H1 (cell line): ENCODE measurements around the gene LMBR1. TPM values are rescaled to one million over a fixed set of nuclear protein-coding genes. Genes with fewer than 3 reads are reported as not detected.

Experiments
- CTCF ChIA-PET: fragments of 300-600 bp; sonication (Branson Sonifier 250); formaldehyde crosslinking; loops from one replicate; lab custom pipeline; 2021; ENCODE audit not compliant: partially characterized antibody; lab: Charles Lee
- POLR2A ChIA-PET: fragments of 300-600 bp; sonication (Branson Sonifier 250); formaldehyde crosslinking; loops from one replicate; lab custom pipeline; 2021; ENCODE audit warnings: inconsistent platforms; ENCODE audit not compliant: partially characterized antibody; lab: Charles Lee
- DNase-seq, 2 experiments: peaks; one replicate each; pipeline versions ENCODE4 v3.0.0 to v3.0.0-alpha.2; 2010 to 2022; ENCODE audit warnings: low spot score in 2 of 2, low read depth in 1 of 2, mixed read lengths in 1 of 2
- FAIRE-seq: peaks from 2 replicates; lab custom pipeline; 2011; peaks lifted over from hg19 to GRCh38; lab: Jason Lieb, UNC
- H2AFZ ChIP-seq: 2 replicates; pipeline ENCODE4 v1.8.1; 2012; ENCODE audit warnings: low read length, inconsistent platforms
- H2AK5ac ChIP-seq: 2 replicates; pipeline ENCODE4 v1.6.1; 2013; ENCODE audit warnings: low read depth, low read length
- H2BK120ac ChIP-seq: replicated peaks from 2 replicates; pipeline ENCODE3; 2013; ENCODE audit warnings: low read depth, low read length, inconsistent platforms
- H2BK12ac ChIP-seq: 2 replicates; pipeline ENCODE4 v1.6.1; 2013; ENCODE audit warnings: low read depth, low read length
- H2BK15ac ChIP-seq: 2 replicates; pipeline ENCODE4 v1.6.1; 2013; ENCODE audit warnings: low read length
- H2BK20ac ChIP-seq: 2 replicates; pipeline ENCODE4 v1.6.1; 2013; ENCODE audit warnings: low read length
- H2BK5ac ChIP-seq: 2 replicates; pipeline ENCODE4 v1.6.1; 2013; ENCODE audit warnings: low read depth, low read length
- H3K14ac ChIP-seq: 2 replicates; pipeline ENCODE4 v1.6.1; 2013; ENCODE audit warnings: inconsistent platforms; ENCODE audit not compliant: insufficient read length
- H3K18ac ChIP-seq: 2 replicates; pipeline ENCODE4 v1.6.1; 2013; ENCODE audit warnings: low read length; ENCODE audit errors: extremely low read depth
- H3K23ac ChIP-seq: 2 replicates; pipeline ENCODE4 v1.6.1; 2013; ENCODE audit warnings: inconsistent platforms; ENCODE audit not compliant: insufficient read length
- H3K23me2 ChIP-seq: 2 replicates; pipeline ENCODE4 v1.6.1; 2013; ENCODE audit warnings: low read depth, low read length
- H3K27ac ChIP-seq: 2 replicates; pipeline ENCODE4 v1.6.1; 2011; ENCODE audit warnings: low read depth, low read length, inconsistent platforms
- H3K27me3 ChIP-seq, 4 experiments: replicated peaks in 1 of 4; 1 replicate in 1 of 4; 2 replicates in 3 of 4; pipeline versions ENCODE4 v1.6.1 to v1.8.1; 2011 to 2013; ENCODE audit warnings: low read length in 3 of 4, mild to moderate bottlenecking in 3 of 4, inconsistent platforms in 2 of 4, mixed read lengths in 2 of 4, moderate library complexity in 1 of 4; ENCODE audit not compliant: control insufficient read depth in 3 of 4, insufficient read depth in 3 of 4; ENCODE audit errors: extremely low read depth in 1 of 4
- H3K36me3 ChIP-seq, 4 experiments: 2 replicates each; pipeline versions ENCODE4 v1.6.1 to v1.8.1; 2011 to 2013; ENCODE audit warnings: mild to moderate bottlenecking in 4 of 4, low read length in 3 of 4, moderate library complexity in 2 of 4, control low read depth in 1 of 4, inconsistent platforms in 1 of 4; ENCODE audit not compliant: insufficient read depth in 4 of 4, control insufficient read depth in 2 of 4
- H3K4ac ChIP-seq: replicated peaks from 2 replicates; pipeline ENCODE3; 2013; ENCODE audit warnings: low read length, low read depth, mixed read lengths, inconsistent platforms; ENCODE audit not compliant: insufficient read length
- H3K4me1 ChIP-seq, 4 experiments: replicated peaks in 1 of 4; 1 replicate in 1 of 4; 2 replicates in 3 of 4; pipeline versions ENCODE4 v1.6.1 to v1.8.1; 2011 to 2013; ENCODE audit warnings: low read length in 3 of 4, inconsistent platforms in 2 of 4, mixed read lengths in 1 of 4; ENCODE audit not compliant: insufficient read depth in 4 of 4, control insufficient read depth in 3 of 4
- H3K4me2 ChIP-seq, 2 experiments: 2 replicates each; pipeline versions ENCODE4 v1.6.1 to v1.8.1; 2011 to 2013; ENCODE audit warnings: low read depth in 2 of 2, low read length in 2 of 2, control low read depth in 1 of 2, inconsistent platforms in 1 of 2, mild to moderate bottlenecking in 1 of 2; ENCODE audit not compliant: insufficient read depth in 1 of 2
- H3K4me3 ChIP-seq, 4 experiments: fragments of 200-600, 300-600 bp in 1 of 4; sonication (generic), shearing (Covaris generic), sonication (Bioruptor Twin) in 1 of 4; 2 replicates each; pipeline versions ENCODE4 v1.5.1 to v1.8.1; 2011 to 2016; ENCODE audit warnings: low read length in 4 of 4, low read depth in 3 of 4, control low read depth in 2 of 4, inconsistent platforms in 2 of 4, mild to moderate bottlenecking in 2 of 4, mixed read lengths in 1 of 4, moderate library complexity in 1 of 4; ENCODE audit not compliant: insufficient read depth in 2 of 4; ENCODE audit errors: extremely low read depth in 1 of 4
- H3K56ac ChIP-seq: replicated peaks from 2 replicates; pipeline ENCODE3; 2013; ENCODE audit warnings: low read depth, mild to moderate bottlenecking, mixed read lengths, low read length, inconsistent platforms; ENCODE audit not compliant: insufficient read length
- H3K79me1 ChIP-seq: 2 replicates; pipeline ENCODE4 v1.6.1; 2013; ENCODE audit warnings: low read depth, low read length, control low read depth
- H3K79me2 ChIP-seq, 2 experiments: 2 replicates each; pipeline versions ENCODE4 v1.6.1 to v1.8.1; 2012 to 2013; ENCODE audit warnings: low read length in 2 of 2, mild to moderate bottlenecking in 2 of 2, inconsistent platforms in 1 of 2; ENCODE audit not compliant: insufficient read depth in 2 of 2, control insufficient read depth in 1 of 2
- H3K9ac ChIP-seq, 4 experiments: replicated peaks in 1 of 4; 1 replicate in 1 of 4; 2 replicates in 3 of 4; pipeline versions ENCODE4 v1.6.1 to v1.8.1; 2011 to 2013; ENCODE audit warnings: low read depth in 3 of 4, low read length in 3 of 4, control low read depth in 2 of 4, mild to moderate bottlenecking in 2 of 4, moderate library complexity in 2 of 4, inconsistent platforms in 1 of 4; ENCODE audit errors: extremely low read depth in 1 of 4
- H3K9me3 ChIP-seq, 2 experiments: 2 replicates each; pipeline versions ENCODE4 v1.6.1 to v1.8.1; 2012 to 2013; ENCODE audit warnings: mild to moderate bottlenecking in 2 of 2, moderate library complexity in 2 of 2, control low read depth in 1 of 2, inconsistent platforms in 1 of 2, low read depth in 1 of 2, low read length in 1 of 2, mixed read lengths in 1 of 2; ENCODE audit not compliant: insufficient read depth in 2 of 2
- H4K20me1 ChIP-seq, 2 experiments: replicated peaks in 1 of 2; 2 replicates each; pipeline versions ENCODE3 to v1.8.1; 2011 to 2013; ENCODE audit warnings: inconsistent platforms in 2 of 2, low read length in 2 of 2, mild to moderate bottlenecking in 1 of 2; ENCODE audit not compliant: insufficient read depth in 2 of 2, control insufficient read depth in 1 of 2
- H4K5ac ChIP-seq: 2 replicates; pipeline ENCODE4 v1.6.1; 2013; ENCODE audit warnings: low read length, low read depth, mixed read lengths, inconsistent platforms; ENCODE audit not compliant: insufficient read length
- H4K8ac ChIP-seq: 2 replicates; pipeline ENCODE4 v1.8.0; 2013; ENCODE audit warnings: mild to moderate bottlenecking, moderate library complexity, low read length, inconsistent platforms; ENCODE audit not compliant: insufficient read depth; ENCODE audit errors: extremely low read depth
- H4K91ac ChIP-seq: replicated peaks from 2 replicates; pipeline ENCODE3; 2013; ENCODE audit warnings: low read length, mixed read lengths, inconsistent platforms; ENCODE audit not compliant: insufficient read length
- CREB1 ChIP-seq: IDR thresholded peaks from 2 replicates; pipeline ENCODE4 v1.6.1; 2012; ENCODE audit warnings: inconsistent platforms
- HDAC2 ChIP-seq, 2 experiments: fragments of 300-600 bp in 1 of 2; sonication (generic) in 1 of 2; IDR thresholded peaks; 2 replicates each; pipeline ENCODE4 v1.6.1; 2011 to 2012; ENCODE audit warnings: low read depth in 2 of 2, low read length in 2 of 2, mild to moderate bottlenecking in 2 of 2, moderate library complexity in 2 of 2, borderline replicate concordance in 1 of 2, inconsistent platforms in 1 of 2
- POLR2AphosphoS5 ChIP-seq: IDR thresholded peaks from 2 replicates; pipeline ENCODE4 v1.6.1; 2011; ENCODE audit warnings: low read depth, low read length
- RAD21 ChIP-seq, 2 experiments: IDR thresholded peaks in 1 of 2; conservative IDR thresholded peaks in 1 of 2; 2 replicates each; pipeline ENCODE4 v1.6.1; 2011; ENCODE audit warnings: low read depth in 2 of 2, low read length in 2 of 2, improper control_type of control experiment in 1 of 2, inconsistent platforms in 1 of 2, mild to moderate bottlenecking in 1 of 2, moderate library complexity in 1 of 2
- WGBS, 2 experiments: shearing (Covaris generic) in 1 of 2; methylation state at CpG; one replicate each; pipeline versions ENCODE4 v1.1.6 to v1.1.7; 2013 to 2015; ENCODE audit warnings: low lambda C conversion rate in 2 of 2, mixed read lengths in 2 of 2, inconsistent platforms in 1 of 2, low coverage in 1 of 2, missing lambda C conversion rate in 1 of 2; ENCODE audit not compliant: insufficient replicate concordance in 2 of 2, insufficient coverage in 1 of 2, insufficient read length in 1 of 2; ENCODE audit errors: extremely low coverage in 1 of 2, missing lambda C conversion rate in 1 of 2; 5-methylcytosine and 5-hydroxymethylcytosine counted together
- long read RNA-seq, 2 experiments: library from RNA in 1 of 2; library from capped mRNA in 1 of 2; stranded (forward); transcript quantifications; one replicate each; pipeline ENCODE4 v2.0.0, GENCODE V29; 2021; ENCODE audit warnings: inconsistent platforms in 1 of 2
- polyA minus RNA-seq, 3 experiments: library from RNA; depleted of rRNA, polyadenylated mRNA; stranded (reverse); fragments of >200 nt; gene quantifications; 1 replicate in 2 of 3; 2 replicates in 1 of 3; pipeline ENCODE4 v1.2.3, GENCODE V29; 2011
- polyA plus RNA-seq, 7 experiments: library from polyadenylated mRNA; depleted of rRNA in 3 of 7; stranded (reverse) in 5 of 7; unstranded in 2 of 7; fragments of >200 nt in 5 of 7; fragments of 200-250 nt in 2 of 7; gene quantifications; 1 replicate in 5 of 7; 2 replicates in 1 of 7; 4 replicates in 1 of 7; pipeline versions ENCODE4 v1.2.1 to v1.2.3, GENCODE V29; 2011 to 2013; ENCODE audit warnings: missing spikeins in 2 of 7, mixed read lengths in 2 of 7
- total RNA-seq: library from RNA; stranded (reverse); fragmentation: NEBNext Ultra II Directional; extraction: Animal tissue kit (Norgen Biotek cat#: 25700); gene quantifications from 2 replicates; pipeline ENCODE4 v1.2.1, GENCODE V29; 2021
- TF ChIP-seq, protein P1 (sequence below): IDR thresholded peaks from 2 replicates; pipeline ENCODE4 v1.6.1; 2012; ENCODE audit warnings: inconsistent platforms

LMBR1 gene
- total RNA-seq = 62.9 and 70.4 TPM in 2 replicates
- polyA plus RNA-seq (2011; rRNA removed) = 15.1 and 17.6 TPM in 2 replicates
- 21.2 TPM for polyA plus RNA-seq (2011; cell fraction: cytosol; rRNA removed)
- 29.5 TPM for polyA plus RNA-seq (2011; cell fraction: nucleus; rRNA removed)
- 24.8 to 30.6 TPM (median 27.9 TPM) in 4 replicates for polyA plus RNA-seq (2012, experiment 1 of 2)
- 2.8 TPM for polyA plus RNA-seq (2012, experiment 2 of 2)
- 41.0 TPM for polyA plus RNA-seq (2013, experiment 1 of 2)
- 47.7 TPM for polyA plus RNA-seq (2013, experiment 2 of 2)
- 70.4 and 72.0 TPM in 2 replicates for polyA minus RNA-seq (2011; rRNA and poly(A)+ RNA removed)
- 34.4 TPM for polyA minus RNA-seq (2011; cell fraction: cytosol; rRNA and poly(A)+ RNA removed)
- 136 TPM for polyA minus RNA-seq (2011; cell fraction: nucleus; rRNA and poly(A)+ RNA removed)
- long read RNA-seq, experiment 1, partial matches to known transcripts = 10 of 44 reads
- long read RNA-seq, experiment 1, other reads (novel, unspliced or antisense) = 34 of 44 reads
- long read RNA-seq, experiment 2, partial matches to known transcripts = 1 of 2 reads
- long read RNA-seq, experiment 2, other reads (novel, unspliced or antisense) = 1 of 2 reads

- H2BK15ac ChIP-seq = peak within 1 kb of the TSS; percentile 83; the same call in 1 of the 2 replicates
- peak; percentile 91 to 96 for DNase-seq
- H3K4ac ChIP-seq = peak within 1 kb of the TSS; percentile 19
- H3K23ac ChIP-seq = no peak within 1 kb of the TSS
- peak within 1 kb of the TSS; percentile 70 to 97 (median 94) for H3K4me3 ChIP-seq
- peak within 1 kb of the TSS; percentile 79 for H2BK120ac ChIP-seq
- H3K14ac ChIP-seq = no peak within 1 kb of the TSS
- peak within 1 kb of the TSS; percentile 62 for H4K5ac ChIP-seq
- H3K9me3 ChIP-seq = no peaks in the 10 kb centered on the region
- H4K8ac ChIP-seq = peak within 1 kb of the TSS; percentile 85
- WGBS, 2 experiments = 3% methylated on average over 49 of the region's 97 CpGs; no CpG with 5 or more reads in 1 of the 2 experiments
- H3K79me1 ChIP-seq = no peaks in the 10 kb centered on the region; the same call in 1 of the 2 replicates
- H4K91ac ChIP-seq = peak within 1 kb of the TSS; percentile 93
- H3K4me2 ChIP-seq = peak within 1 kb of the TSS; percentile 78 to 90
- H2BK12ac ChIP-seq = peak within 1 kb of the TSS; percentile 80; the same call in 1 of the 2 replicates
- H2BK5ac ChIP-seq = peak within 1 kb of the TSS; percentile 71; the same call in 1 of the 2 replicates
- no peak within 1 kb of the TSS for H2BK20ac ChIP-seq
- H3K18ac ChIP-seq = peak within 1 kb of the TSS; percentile 60
- H2AK5ac ChIP-seq = no peak within 1 kb of the TSS
- H2AFZ ChIP-seq = peak within 1 kb of the TSS; percentile 97
- H3K36me3 ChIP-seq = no peaks in the 10 kb centered on the region; a peak in 1 of 8 replicates
- no peaks in the 10 kb centered on the region for H4K20me1 ChIP-seq
- FAIRE-seq = no peak
- H3K27me3 ChIP-seq = no peaks in the 10 kb centered on the region
- H3K4me1 ChIP-seq = peaks cover 0 to 4% (median 0%) of the 10 kb centered on the region in 4 experiments; a peak in 2 of 7 replicates
- H3K9ac ChIP-seq = peak within 1 kb of the TSS; percentile 78 to 94 (median 85)
- H3K79me2 ChIP-seq = peaks cover 4 to 38% of the 10 kb centered on the region in 2 experiments; a peak in 3 of 4 replicates
- H3K27ac ChIP-seq = peak within 1 kb of the TSS; percentile 75; the same call in 1 of the 2 replicates
- ChIA-PET POLR2A (interaction anchor here (0.7 to 1.7 kb wide), 7 partner anchors 10 to 168 kb away, joined by 3 to 8 read pairs (median 3); partner anchors contain the start of gene NOM1), CTCF (interaction anchor here (0.8 to 1.7 kb wide), 3 partner anchors 54 to 57 kb away, joined by 3 read pairs; partner anchors contain the start of gene NOM1)
- peak within 1 kb of the TSS; percentile 90 for H3K56ac ChIP-seq
- 0 out of 2 replicates have a peak, but pooled peaks cover 3% of the 10 kb centered on the region for H3K23me2 ChIP-seq
- TF ChIP-seq RAD21 (IDR thresholded peaks at IDR 0.05 in 1 of 2, conservative IDR thresholded peaks at IDR 0.05 in 1 of 2; ENCODE audit: low read depth in 2 of 2, low read length in 2 of 2) (no peak; a peak in 1 of 4 replicates), HDAC2 (IDR thresholded peaks at IDR 0.05; ENCODE audit: borderline replicate concordance in 1 of 2, low read depth in 2 of 2, low read length in 2 of 2) (0 out of 4 replicates have a peak, but pooled peaks of 1 of the 2 experiments have one; percentile 63), POLR2AphosphoS5 (peak; percentile 77), CREB1 (peak; percentile 96)
- TF ChIP-seq, protein P1, sequence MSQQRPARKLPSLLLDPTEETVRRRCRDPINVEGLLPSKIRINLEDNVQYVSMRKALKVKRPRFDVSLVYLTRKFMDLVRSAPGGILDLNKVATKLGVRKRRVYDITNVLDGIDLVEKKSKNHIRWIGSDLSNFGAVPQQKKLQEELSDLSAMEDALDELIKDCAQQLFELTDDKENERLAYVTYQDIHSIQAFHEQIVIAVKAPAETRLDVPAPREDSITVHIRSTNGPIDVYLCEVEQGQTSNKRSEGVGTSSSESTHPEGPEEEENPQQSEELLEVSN = peak; percentile 21; the same call in 1 of the 2 replicates
Measured at GRCh38 chr7:156892821-156893706, at the start of gene LMBR1. TSS of gene LMBR1 (minus strand) at chr7:156893183. CDS start at chr7:156892993, 190 bp downstream.
